Stimulated activated naive CD8-positive, alpha-beta T cell treated with anti-CD3 and anti-CD28 coated beads, Interleukin-15, amount 100 ng/mL, for 72 hours (primary cell): ENCODE results near the gene PRDX5.
A peak's percentile ranks its signal among the peaks of the same experiment; 100 is the strongest.

Source experiments
- ATAC-seq: fragments of 150-1000 bp; cut with Tn5 transposase; 2 replicates; pipeline ENCODE4 v1.10.0; 2021; ENCODE audit warnings: mild to moderate bottlenecking, moderate library complexity
- DNase-seq, 2 donors: peaks; one replicate each; pipeline ENCODE4 v3.0.0; 2021 to 2022
- H3K27ac Mint-ChIP-seq, 2 donors: one replicate each; pipeline ENCODE4 v1.8.0; 2022; ENCODE audit warnings: mild to moderate bottlenecking in 2 of 2, mixed read lengths in 2 of 2, moderate library complexity in 2 of 2
- H3K27me3 Mint-ChIP-seq: one replicate; pipeline ENCODE4 v1.8.0; 2022; ENCODE audit warnings: mixed read lengths
- H3K4me1 Mint-ChIP-seq: one replicate; pipeline ENCODE4 v1.8.0; 2022; ENCODE audit warnings: mild to moderate bottlenecking, mixed read lengths
- H3K4me3 Mint-ChIP-seq, 2 donors: one replicate each; pipeline ENCODE4 v1.8.0; 2022; ENCODE audit warnings: mild to moderate bottlenecking in 2 of 2, mixed read lengths in 2 of 2, moderate library complexity in 1 of 2
- H3K9me3 Mint-ChIP-seq, 2 donors: one replicate each; pipeline ENCODE4 v1.8.0; 2022; ENCODE audit warnings: mixed read lengths in 2 of 2

Gene PRDX5

GRCh38 chr11:64367931-64368672, 50.2 kb downstream of the PRDX5 start:
- Mint-ChIP-seq H3K4me1 (peaks cover 5% of the 10 kb centered on the region), H3K27ac (no peak overlapping the region), H3K9me3 (no peaks in the 10 kb centered on the region), H3K4me3 (no peak overlapping the region), H3K27me3 (peaks cover 6% of the 10 kb centered on the region)
- no peak for DNase-seq
- ATAC-seq: no peak

DNA sequence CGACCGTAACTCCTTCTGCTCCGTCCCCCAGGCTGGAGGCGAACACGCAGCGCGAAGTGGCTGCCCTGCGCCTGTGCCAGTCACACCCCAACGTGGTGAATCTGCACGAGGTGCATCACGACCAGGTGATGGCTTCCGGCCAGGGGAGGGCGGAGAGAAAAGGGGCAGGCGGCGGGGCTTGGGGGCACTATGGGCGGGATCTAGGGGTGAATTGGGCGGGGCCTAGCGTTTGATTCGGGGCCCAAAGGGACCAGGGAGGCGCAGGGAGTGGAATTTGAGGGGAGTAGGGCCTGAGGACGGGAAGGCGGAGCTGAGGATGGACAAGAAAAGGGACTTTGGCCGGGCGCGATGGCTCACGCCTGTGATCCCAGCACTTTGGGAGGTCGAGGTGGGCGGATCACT, 50.8 kb downstream of the PRDX5 start:
- no peaks in the 10 kb centered on the region for H3K9me3 Mint-ChIP-seq
- no peak overlapping the region for H3K27ac Mint-ChIP-seq
- DNase-seq (no peak), ATAC-seq (no peak)
- no peak overlapping the region for H3K4me3 Mint-ChIP-seq
- peaks cover 5% of the 10 kb centered on the region for H3K4me1 Mint-ChIP-seq
- peaks cover 8% of the 10 kb centered on the region for H3K27me3 Mint-ChIP-seq

DNA sequence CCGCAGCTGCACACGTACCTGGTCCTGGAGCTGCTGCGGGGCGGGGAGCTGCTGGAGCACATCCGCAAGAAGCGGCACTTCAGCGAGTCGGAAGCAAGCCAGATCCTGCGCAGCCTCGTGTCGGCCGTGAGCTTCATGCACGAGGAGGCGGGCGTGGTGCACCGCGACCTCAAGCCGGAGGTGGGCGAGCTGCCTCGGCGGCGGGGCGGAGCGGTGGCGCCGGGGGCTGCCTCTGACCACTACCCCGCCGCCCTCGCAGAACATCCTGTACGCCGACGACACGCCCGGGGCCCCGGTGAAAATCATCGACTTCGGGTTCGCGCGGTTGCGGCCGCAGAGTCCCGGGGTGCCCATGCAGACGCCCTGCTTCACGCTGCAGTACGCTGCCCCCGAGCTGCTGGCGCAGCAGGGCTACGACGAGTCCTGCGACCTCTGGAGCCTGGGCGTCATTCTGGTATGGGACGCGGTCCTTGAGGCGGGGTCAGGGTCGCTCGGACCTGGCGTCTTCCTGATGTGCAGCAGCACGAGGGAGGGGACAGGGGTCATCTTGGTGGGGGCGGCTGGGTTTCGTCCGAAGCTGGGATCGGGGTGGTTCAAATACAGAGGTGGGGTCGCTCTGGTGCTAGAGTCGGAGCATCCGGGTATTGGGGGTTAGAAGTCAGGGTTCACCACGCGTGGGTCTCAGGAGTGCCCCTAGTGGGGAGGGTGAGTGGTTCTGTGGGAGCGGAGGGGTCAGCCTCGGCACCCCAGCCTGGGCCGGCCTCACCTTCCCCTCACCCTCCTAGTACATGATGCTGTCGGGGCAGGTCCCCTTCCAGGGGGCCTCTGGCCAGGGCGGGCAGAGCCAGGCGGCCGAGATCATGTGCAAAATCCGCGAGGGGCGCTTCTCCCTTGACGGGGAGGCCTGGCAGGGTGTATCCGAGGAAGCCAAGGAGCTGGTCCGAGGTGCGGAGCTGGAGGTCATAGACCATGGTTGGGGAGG, 51.8 kb downstream of the PRDX5 start:
- DNase-seq (no peak), ATAC-seq (peak; percentile 13)
- Mint-ChIP-seq H3K9me3 (no peaks in the 10 kb centered on the region), H3K27ac (peak overlapping the region in 1 of 2 donors; percentile 27), H3K27me3 (peaks cover 8% of the 10 kb centered on the region), H3K4me1 (peaks cover 5% of the 10 kb centered on the region), H3K4me3 (no peak overlapping the region)

DNA sequence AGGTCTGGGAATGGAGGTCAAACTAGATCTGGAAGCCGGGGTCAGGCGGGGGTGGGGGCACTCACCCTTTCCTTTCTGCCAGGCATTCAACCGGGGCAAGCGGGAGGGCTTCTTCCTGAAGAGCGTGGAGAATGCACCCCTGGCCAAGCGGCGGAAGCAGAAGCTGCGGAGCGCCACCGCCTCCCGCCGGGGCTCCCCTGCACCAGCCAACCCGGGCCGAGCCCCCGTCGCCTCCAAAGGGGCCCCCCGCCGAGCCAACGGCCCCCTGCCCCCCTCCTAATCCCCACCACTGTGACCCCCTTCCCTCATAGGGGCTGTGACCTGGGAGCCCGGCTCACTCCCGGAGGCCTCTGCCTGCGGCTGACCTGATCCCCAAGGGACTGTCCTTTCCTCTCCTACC, 53.3 kb downstream of the PRDX5 start:
- peaks cover 5% of the 10 kb centered on the region for H3K4me1 Mint-ChIP-seq
- ATAC-seq (peak; percentile 35), DNase-seq (no peak)
- H3K4me3 Mint-ChIP-seq: no peak overlapping the region
- no peak overlapping the region for H3K27ac Mint-ChIP-seq
- H3K27me3 Mint-ChIP-seq: peaks cover 8% of the 10 kb centered on the region
- H3K9me3 Mint-ChIP-seq: no peaks in the 10 kb centered on the region
